HG03097 (cell line): ENCODE results near the gene COL23A1.
"Not testable (repeated sequence)": the region's sequence is repeated elsewhere in the genome, so short reads cannot be mapped to it uniquely, and the experiment has no call there.

Experiments
- ATAC-seq: cut with Tn5 transposase; IDR thresholded peaks from one replicate; pipeline ENCODE4 v1.9.1; 2021; ENCODE audit not compliant: unreplicated experiment, low FRiP score

Gene COL23A1

GRCh38 chr5:178209334-178210072, 380.7 kb downstream of the COL23A1 start:
- ATAC-seq, result no peak

- ATAC-seq, result no peak
Measured at GRCh38 chr5:178208540-178209227, 381.5 kb downstream of the COL23A1 start.

GRCh38 chr5:178207917-178208280, 382.3 kb downstream of the COL23A1 start:
- ATAC-seq, result no peak

- no peak for ATAC-seq
Measured at GRCh38 chr5:178207183-178207916, 382.8 kb downstream of the COL23A1 start.

GRCh38 chr5:178206166-178207101, 383.8 kb downstream of the COL23A1 start:
- ATAC-seq, result no peak

- ATAC-seq, result no peak
Measured at GRCh38 chr5:178205749-178206047, 384.5 kb downstream of the COL23A1 start.

- peak; percentile 49 for ATAC-seq
Measured at GRCh38 chr5:178204935-178205748, 385.1 kb downstream of the COL23A1 start.

GRCh38 chr5:178204182-178204934, 385.8 kb downstream of the COL23A1 start, which contains the start of gene HNRNPAB:
Gene HNRNPAB (plus strand): TSS chr5:178204533. CDS start chr5:178204838, 305 bp downstream.
- peak; percentile 77 for ATAC-seq

GRCh38 chr5:178203670-178204181, 386.5 kb downstream of the COL23A1 start:
- peak; percentile 8 for ATAC-seq

- ATAC-seq, result no peak
Measured at GRCh38 chr5:178202541-178202940, 387.7 kb downstream of the COL23A1 start.

- no peak for ATAC-seq
Measured at GRCh38 chr5:178201927-178202235, 388.3 kb downstream of the COL23A1 start.

GRCh38 chr5:178201221-178201926, 388.8 kb downstream of the COL23A1 start:
- no peak for ATAC-seq

- ATAC-seq, result no peak
Measured at GRCh38 chr5:178199581-178200434, 390.4 kb downstream of the COL23A1 start.

- ATAC-seq, result no peak
Measured at GRCh38 chr5:178198706-178199105, 391.5 kb downstream of the COL23A1 start.

GRCh38 chr5:178198151-178198550, 392.0 kb downstream of the COL23A1 start:
- not testable (repeated sequence) for ATAC-seq

GRCh38 chr5:178196986-178197385, 393.2 kb downstream of the COL23A1 start:
- ATAC-seq, result no peak

- no peak for ATAC-seq
Measured at GRCh38 chr5:178196281-178196812, 393.8 kb downstream of the COL23A1 start.
